GM23338 (cell line): ENCODE measurements around the gene GFER. TPM values are rescaled to one million over a fixed set of nuclear protein-coding genes. Genes with fewer than 3 reads are reported as not detected.
A peak's percentile ranks its signal among the peaks of the same experiment; 100 is the strongest.

Experiments
- ATAC-seq: fragments of 200-7000 bp; cut with Tn5 transposase; 3 replicates; pipeline ENCODE4 v1.9.1; 2020
- DNase-seq: peaks from one replicate; pipeline ENCODE4 v3.0.0-alpha.2; 2015; ENCODE audit warnings: low spot score
- H2AFZ ChIP-seq: fragments of 200-600 bp; sonication (generic); 2 replicates; pipeline ENCODE4 v1.8.0; 2016; ENCODE audit warnings: antibody characterized with exemption, mild to moderate bottlenecking, moderate library complexity
- H3F3A ChIP-seq: fragments of 200-600 bp; sonication (generic); replicated peaks from 2 replicates; pipeline ENCODE4 v1.8.0; 2017; ENCODE audit warnings: antibody characterized with exemption, mixed run types, low read depth
- H3K27ac ChIP-seq: fragments of 200-600 bp; sonication (generic); 2 replicates; pipeline ENCODE4 v1.6.1; 2016; ENCODE audit warnings: low read depth
- H3K27me3 ChIP-seq: fragments of 200-600 bp; sonication (generic); 2 replicates; pipeline ENCODE4 v1.8.0; 2016; ENCODE audit warnings: mild to moderate bottlenecking, mixed run types, moderate library complexity; ENCODE audit not compliant: insufficient read depth
- H3K36me3 ChIP-seq: fragments of 200-600 bp; sonication (generic); 2 replicates; pipeline ENCODE4 v1.8.0; 2016; ENCODE audit warnings: mild to moderate bottlenecking; ENCODE audit not compliant: insufficient read depth
- H3K4me1 ChIP-seq: fragments of 200-600 bp; sonication (generic); 2 replicates; pipeline ENCODE4 v1.8.0; 2016; ENCODE audit warnings: mild to moderate bottlenecking, moderate library complexity; ENCODE audit not compliant: insufficient read depth
- H3K4me2 ChIP-seq: fragments of 200-600 bp; sonication (generic); 2 replicates; pipeline ENCODE4 v1.7.1; 2017; ENCODE audit warnings: mixed run types
- H3K4me3 ChIP-seq: fragments of 200-600 bp; sonication (generic); 2 replicates; pipeline ENCODE4 v1.6.1; 2016; ENCODE audit warnings: mixed run types
- H3K79me2 ChIP-seq: fragments of 200-600 bp; sonication (generic); replicated peaks from 2 replicates; pipeline ENCODE4 v1.8.0; 2017; ENCODE audit warnings: mild to moderate bottlenecking; ENCODE audit not compliant: insufficient read depth
- H3K9me2 ChIP-seq: fragments of 200-600 bp; sonication (generic); 2 replicates; pipeline ENCODE4 v1.8.0; 2017; ENCODE audit not compliant: insufficient read depth
- H4K20me1 ChIP-seq: fragments of 200-600 bp; sonication (generic); replicated peaks from 2 replicates; pipeline ENCODE4 v1.8.0; 2017; ENCODE audit warnings: mild to moderate bottlenecking; ENCODE audit not compliant: insufficient read depth
- H3K27ac Mint-ChIP-seq: 2 replicates; pipeline ENCODE4 v1.8.0; 2020; ENCODE audit warnings: inconsistent platforms, mild to moderate bottlenecking, moderate library complexity, mixed read lengths
- H3K27me3 Mint-ChIP-seq: 3 replicates; pipeline ENCODE4 v1.8.0; 2022; ENCODE audit warnings: low read depth, mild to moderate bottlenecking, moderate library complexity, mixed read lengths, inconsistent platforms; ENCODE audit not compliant: insufficient read depth, poor library complexity
- H3K36me3 Mint-ChIP-seq: 3 replicates; pipeline ENCODE4 v1.8.0; 2021; ENCODE audit warnings: low read depth, mild to moderate bottlenecking, inconsistent platforms, moderate library complexity, mixed read lengths
- H3K4me1 Mint-ChIP-seq: 3 replicates; pipeline ENCODE4 v1.8.0; 2020; ENCODE audit warnings: mild to moderate bottlenecking, inconsistent platforms, mixed read lengths
- H3K4me3 Mint-ChIP-seq: 3 replicates; pipeline ENCODE4 v1.8.0; 2021; ENCODE audit warnings: moderate library complexity, mild to moderate bottlenecking, inconsistent platforms, mixed read lengths
- H3K9me3 Mint-ChIP-seq: 3 replicates; pipeline ENCODE4 v1.8.0; 2020; ENCODE audit warnings: moderate library complexity, mild to moderate bottlenecking, inconsistent platforms, mixed read lengths
- CREB1 ChIP-seq: fragments of 250-450 bp; sonication (Bioruptor Pico); IDR thresholded peaks from 2 replicates; pipeline ENCODE4 v1.5.0; 2020; ENCODE audit warnings: low read depth, mild to moderate bottlenecking, moderate library complexity
- CTCF ChIP-seq, 2 experiments: fragments of 200-600 bp in 1 of 2; sonication (generic) in 1 of 2; conservative IDR thresholded peaks; 2 replicates each; pipeline versions ENCODE4 v1.5.1 to v1.6.1; 2016 to 2017; ENCODE audit warnings: antibody characterized with exemption in 2 of 2, low read depth in 2 of 2, mild to moderate bottlenecking in 2 of 2, moderate library complexity in 1 of 2
- POLR2AphosphoS5 ChIP-seq: IDR thresholded peaks from 2 replicates; pipeline ENCODE4 v1.6.1; 2016; ENCODE audit warnings: antibody characterized with exemption, low read depth
- REST ChIP-seq: IDR thresholded peaks from one replicate; pipeline ENCODE4 v1.6.1; 2018; ENCODE audit warnings: antibody characterized with exemption; ENCODE audit not compliant: unreplicated experiment
- STAT1 ChIP-seq: IDR thresholded peaks from one replicate; pipeline ENCODE4 v1.6.1; 2016; ENCODE audit warnings: antibody characterized with exemption; ENCODE audit not compliant: unreplicated experiment
- ZNF114 ChIP-seq: fragments of 250-450 bp; sonication (Bioruptor Pico); IDR thresholded peaks from 2 replicates; pipeline ENCODE4 v1.5.0; 2020; ENCODE audit warnings: mild to moderate bottlenecking, moderate library complexity
- ZNF331 ChIP-seq: fragments of 250-450 bp; sonication (Bioruptor Pico); IDR thresholded peaks from 2 replicates; pipeline ENCODE4 v1.5.0; 2020; ENCODE audit warnings: low read depth, mild to moderate bottlenecking, moderate library complexity
- polyA plus RNA-seq: library from polyadenylated mRNA; unstranded; fragments of >200 nt; fragmentation: Nextera tagmentation; extraction: Ambion mirVana; gene quantifications from 2 replicates; pipeline ENCODE4 v1.2.1, GENCODE V29; 2016
- total RNA-seq: library from RNA; depleted of rRNA; stranded (reverse); fragments of >200 nt; shearing (Covaris generic); gene quantifications from 2 replicates; pipeline ENCODE4 v1.2.3, GENCODE V29; 2014

GFER gene
- total and polyA plus RNA-seq, 2 experiments from 2014 or later: 40.1 to 64.5 TPM

- H4K20me1 ChIP-seq: peaks cover 38% of the 10 kb centered on the region
- peak overlapping the region; percentile 42; the same call in 1 of the 2 replicates for H3K4me3 ChIP-seq
- H3K27ac Mint-ChIP-seq: no peak overlapping the region
These were observed 20.0 kb downstream of the GFER start for GRCh38 chr16:2003827-2004641.

More at GRCh38 chr16:2003827-2004641, 20.0 kb downstream of the GFER start:
- peaks cover 32% of the 10 kb centered on the region for H3K4me1 Mint-ChIP-seq
- H3K4me3 Mint-ChIP-seq: peak overlapping the region; percentile 30; the same call in 1 of the 3 replicates
- DNase-seq: peak; percentile 99
- no peaks in the 10 kb centered on the region for H3K9me3 Mint-ChIP-seq
- peaks cover 29% of the 10 kb centered on the region for H3K36me3 Mint-ChIP-seq
- peak; percentile 91 for ATAC-seq
- H3F3A ChIP-seq: peaks cover 28% of the 10 kb centered on the region; the same call in 1 of the 2 replicates
- no peak overlapping the region for H2AFZ ChIP-seq
- TF ChIP-seq STAT1: no peak
- no peak for TF ChIP-seq ZNF331 (CRISPR knock-in tag)
- peak; percentile 14; the same call in 1 of the 2 replicates for TF ChIP-seq POLR2AphosphoS5
- no peak for TF ChIP-seq REST
- no peak for TF ChIP-seq ZNF114 (CRISPR knock-in tag)
- TF ChIP-seq CTCF (conservative IDR thresholded peaks at IDR 0.05; ENCODE audit: low read depth in 2 of 2): peak; percentile 95 to 99
- TF ChIP-seq CREB1: peak; percentile 49; the same call in 1 of the 2 replicates
- H3K4me2 ChIP-seq: peak overlapping the region; percentile 69; the same call in 1 of the 2 replicates
- H3K9me2 ChIP-seq: no peaks in the 10 kb centered on the region
- peaks cover 39% of the 10 kb centered on the region for H3K79me2 ChIP-seq
- H3K27ac ChIP-seq: peak overlapping the region; percentile 74; the same call in 1 of the 2 replicates
- no peaks in the 10 kb centered on the region for H3K36me3 ChIP-seq
- H3K27me3 Mint-ChIP-seq: peaks cover 13% of the 10 kb centered on the region
- peaks cover 18% of the 10 kb centered on the region for H3K4me1 ChIP-seq
- H3K27me3 ChIP-seq: no peaks in the 10 kb centered on the region
